Coronary artery (tissue), 2 donors: Measurements from ENCODE around the gene KANK2.
A peak's percentile ranks its signal among the peaks of the same experiment; 100 is the strongest.
"Not testable (repeated sequence)": the region's sequence is repeated elsewhere in the genome, so short reads cannot be mapped to it uniquely, and the experiment has no call there.

Source experiments
- DNase-seq: peaks from one replicate; pipeline ENCODE4 v3.0.0-alpha.2; 2017; ENCODE audit warnings: low spot score
- H3K27ac ChIP-seq, 2 donors: fragments of 200-600 bp; sonication (generic); one replicate each; pipeline ENCODE4 v1.5.1; 2016 to 2019
- H3K4me3 ChIP-seq: fragments of 200-600 bp; sonication (generic); 2 replicates; pipeline ENCODE4 v1.5.1; 2016; ENCODE audit warnings: mild to moderate bottlenecking, moderate library complexity
- TF ChIP-seq, protein P1 (sequence below): fragments of 200-600 bp; sonication (generic); IDR thresholded peaks from one replicate; pipeline ENCODE4 v1.5.1; 2019; ENCODE audit warnings: antibody characterized with exemption

KANK2 gene

DNA sequence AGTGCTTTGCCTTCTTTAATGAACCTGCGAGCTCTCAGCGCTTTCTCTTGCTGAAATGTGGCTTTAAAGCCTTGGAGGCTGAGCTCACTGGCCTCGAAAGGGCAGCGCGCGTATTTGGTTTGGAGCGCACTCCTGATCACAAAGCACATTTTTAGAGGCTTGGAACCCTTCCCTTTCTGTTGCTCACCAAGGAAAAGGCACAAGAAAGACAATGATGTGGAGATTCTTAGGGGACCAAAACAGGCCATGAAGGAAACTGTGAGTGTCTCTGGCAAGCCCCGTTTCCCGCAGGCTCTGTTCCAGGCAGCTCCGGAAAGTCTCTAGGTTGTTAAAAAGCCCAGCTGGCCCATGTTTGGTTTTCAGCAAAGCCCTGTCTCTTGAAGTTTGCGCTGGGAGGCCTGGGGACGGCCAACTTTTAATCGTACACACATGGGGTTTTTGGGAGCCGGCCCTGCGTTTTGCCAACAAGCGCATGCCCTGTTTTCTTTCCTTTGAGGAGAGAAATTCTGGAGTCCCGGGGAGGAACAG lies 32.4 kb downstream of the KANK2 start:
- H3K27ac ChIP-seq = peak overlapping the region; percentile 87 to 96
- TF ChIP-seq, protein P1, sequence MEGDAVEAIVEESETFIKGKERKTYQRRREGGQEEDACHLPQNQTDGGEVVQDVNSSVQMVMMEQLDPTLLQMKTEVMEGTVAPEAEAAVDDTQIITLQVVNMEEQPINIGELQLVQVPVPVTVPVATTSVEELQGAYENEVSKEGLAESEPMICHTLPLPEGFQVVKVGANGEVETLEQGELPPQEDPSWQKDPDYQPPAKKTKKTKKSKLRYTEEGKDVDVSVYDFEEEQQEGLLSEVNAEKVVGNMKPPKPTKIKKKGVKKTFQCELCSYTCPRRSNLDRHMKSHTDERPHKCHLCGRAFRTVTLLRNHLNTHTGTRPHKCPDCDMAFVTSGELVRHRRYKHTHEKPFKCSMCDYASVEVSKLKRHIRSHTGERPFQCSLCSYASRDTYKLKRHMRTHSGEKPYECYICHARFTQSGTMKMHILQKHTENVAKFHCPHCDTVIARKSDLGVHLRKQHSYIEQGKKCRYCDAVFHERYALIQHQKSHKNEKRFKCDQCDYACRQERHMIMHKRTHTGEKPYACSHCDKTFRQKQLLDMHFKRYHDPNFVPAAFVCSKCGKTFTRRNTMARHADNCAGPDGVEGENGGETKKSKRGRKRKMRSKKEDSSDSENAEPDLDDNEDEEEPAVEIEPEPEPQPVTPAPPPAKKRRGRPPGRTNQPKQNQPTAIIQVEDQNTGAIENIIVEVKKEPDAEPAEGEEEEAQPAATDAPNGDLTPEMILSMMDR = no peak
- peak overlapping the region; percentile 48 for H3K4me3 ChIP-seq

DNA sequence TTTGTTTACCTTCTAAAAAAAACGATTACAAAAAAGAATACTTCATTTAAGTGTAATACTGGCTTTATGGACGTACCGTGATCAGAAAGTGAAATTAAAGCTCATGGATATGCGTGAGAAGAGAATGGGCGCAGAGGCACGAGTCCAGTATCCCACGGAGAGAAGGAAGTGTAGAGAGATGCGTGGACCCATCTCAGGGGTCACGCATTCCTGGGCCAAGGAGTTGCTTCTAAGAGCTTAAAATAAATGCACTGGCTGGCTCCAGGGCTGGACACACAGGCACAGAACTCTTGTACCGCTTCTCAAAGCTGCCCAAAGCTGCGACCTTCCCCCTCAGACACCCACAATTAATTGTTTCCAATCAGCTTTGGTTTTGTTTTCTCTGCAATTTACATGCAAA lies 33.0 kb downstream of the KANK2 start:
- Histone ChIP-seq H3K27ac (peak overlapping the region; percentile 87 to 96), H3K4me3 (peak overlapping the region; percentile 48)
- TF ChIP-seq, protein P1 = no peak
- DNase-seq = no peak

More for the DNA sequence above, 32.4 kb downstream of the KANK2 start:
- DNase-seq = peak; percentile 97

DNA sequence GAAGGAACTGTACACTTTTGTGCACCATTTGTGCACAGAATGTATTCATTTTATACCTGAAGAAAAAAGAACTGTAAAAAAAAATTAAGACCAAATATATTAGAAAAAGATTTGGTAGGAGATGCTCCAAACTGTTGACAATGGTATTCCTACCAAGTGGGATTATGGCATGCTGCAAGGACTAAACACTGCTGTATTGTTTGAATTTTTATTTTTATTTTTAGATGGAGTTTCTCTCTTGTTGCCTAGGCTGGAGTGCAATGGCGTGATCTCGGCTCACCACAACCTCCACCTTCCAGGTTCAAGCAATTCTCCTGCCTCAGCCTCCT lies 36.9 kb downstream of the KANK2 start:
- not testable (repeated sequence) for H3K4me3 ChIP-seq, DNase-seq
- H3K27ac ChIP-seq = peak overlapping the region; percentile 78 to 88

DNA sequence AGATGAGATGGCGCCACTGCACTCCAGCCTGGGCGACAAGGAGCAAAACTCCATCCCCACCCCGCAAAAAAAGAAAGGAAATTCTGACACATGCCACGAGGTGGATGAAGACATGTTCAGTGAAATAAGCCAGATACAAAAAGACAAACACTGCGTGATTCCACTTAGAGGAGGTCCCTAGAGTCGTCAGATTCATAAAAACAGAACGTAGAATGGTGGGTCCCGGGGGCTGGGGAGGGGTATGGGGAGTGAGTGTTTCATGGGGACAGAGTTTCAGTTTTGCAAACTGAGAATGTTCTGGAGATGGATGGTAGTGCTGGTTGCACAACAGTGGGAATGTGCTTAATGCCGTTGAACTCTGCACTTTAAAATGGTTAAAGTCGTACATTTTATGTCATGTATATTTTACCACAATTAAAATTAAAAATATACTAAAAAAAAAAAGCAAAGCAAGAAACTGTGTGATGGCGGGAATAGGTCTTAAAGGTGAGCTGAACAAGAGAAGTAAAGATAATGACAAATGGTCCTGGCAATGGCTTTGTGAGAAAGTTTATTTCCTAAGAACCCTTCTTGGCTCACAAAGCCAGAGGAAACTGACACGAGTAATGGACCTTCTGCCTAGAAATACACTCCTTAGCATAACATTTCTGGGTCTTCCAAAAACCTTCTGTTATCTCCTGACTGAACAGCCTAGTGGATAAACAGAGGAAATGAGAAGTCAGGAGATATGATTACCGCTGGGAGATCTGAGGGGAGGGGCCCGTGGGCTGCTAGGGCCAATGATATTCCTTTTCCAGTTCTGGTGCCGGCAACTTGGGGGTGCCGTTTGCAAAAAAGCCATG lies 37.5 kb downstream of the KANK2 start:
- TF ChIP-seq, protein P1 = no peak
- DNase-seq = no peak
- no peak overlapping the region for H3K4me3 ChIP-seq

DNA sequence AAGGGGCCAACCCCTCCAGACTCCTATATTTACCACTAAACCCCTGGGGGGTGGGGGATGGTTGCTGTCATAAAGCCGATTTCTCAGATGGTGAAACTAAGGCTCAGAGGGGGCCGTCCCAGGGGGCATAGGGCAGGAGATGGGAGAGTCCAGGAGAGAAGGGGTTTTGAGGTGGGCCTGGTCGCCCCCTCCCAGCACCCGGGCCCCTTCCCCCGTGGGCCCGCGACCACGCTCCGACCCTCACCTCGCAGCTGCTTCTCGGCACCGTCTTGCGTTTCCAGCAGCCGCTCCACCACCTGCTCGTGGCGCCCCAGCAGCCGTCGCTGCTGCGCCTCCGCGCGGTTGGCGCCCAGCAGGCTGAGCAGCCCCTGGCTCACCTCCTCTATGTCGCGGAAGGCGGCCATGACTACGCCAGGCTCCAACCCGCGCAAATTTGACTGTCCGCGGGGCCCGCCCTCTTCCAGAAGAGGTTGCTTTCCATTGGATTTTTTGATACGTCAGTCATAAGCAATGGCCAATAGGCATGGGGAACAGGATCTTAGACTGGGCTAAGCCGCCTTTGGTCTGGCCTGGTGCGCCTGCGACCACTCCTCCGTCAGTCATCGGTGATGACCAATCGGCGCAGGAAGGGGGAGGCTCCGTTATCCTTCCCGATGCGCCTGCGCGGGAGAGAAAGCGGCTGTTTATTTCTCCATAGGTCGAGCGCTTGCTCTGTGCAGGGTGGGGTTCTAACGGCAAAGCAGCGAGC lies 41.8 kb downstream of the KANK2 start, which contains the start of gene SPC24:
SPC24 (minus strand) TSS at position 410 of the 748 bp plus-strand sequence; CDS start at position 404, 6 bp downstream.
- Histone ChIP-seq H3K4me3 (peak within 1 kb of the TSS; percentile 74), H3K27ac (peak within 1 kb of the TSS; percentile 82 to 88)
- DNase-seq = peak; percentile 94
- TF ChIP-seq, protein P1 = no peak

More for the DNA sequence above, 37.5 kb downstream of the KANK2 start:
- peak overlapping the region; percentile 78 to 88 for H3K27ac ChIP-seq

DNA sequence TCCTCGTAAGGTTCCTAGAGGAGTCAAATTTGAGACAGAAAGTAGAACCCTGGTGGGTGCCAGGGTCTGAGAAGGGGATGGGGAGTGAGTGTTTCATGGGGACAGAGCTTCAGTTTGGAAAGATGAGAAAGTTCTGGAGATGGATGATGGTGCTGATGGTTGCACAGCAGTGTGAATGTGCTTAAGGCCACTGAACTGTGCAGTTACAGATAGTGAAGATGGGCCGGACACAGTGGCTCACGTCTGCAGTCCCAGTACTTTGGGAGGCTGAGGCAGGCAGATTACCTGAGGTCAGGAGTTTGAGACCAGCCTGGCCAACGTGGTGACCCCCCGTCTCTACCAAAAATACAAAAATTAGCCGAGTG lies 42.7 kb downstream of the KANK2 start:
- Histone ChIP-seq H3K27ac (no peak overlapping the region), H3K4me3 (no peak overlapping the region)
- DNase-seq = no peak
- TF ChIP-seq, protein P1 = no peak

DNA sequence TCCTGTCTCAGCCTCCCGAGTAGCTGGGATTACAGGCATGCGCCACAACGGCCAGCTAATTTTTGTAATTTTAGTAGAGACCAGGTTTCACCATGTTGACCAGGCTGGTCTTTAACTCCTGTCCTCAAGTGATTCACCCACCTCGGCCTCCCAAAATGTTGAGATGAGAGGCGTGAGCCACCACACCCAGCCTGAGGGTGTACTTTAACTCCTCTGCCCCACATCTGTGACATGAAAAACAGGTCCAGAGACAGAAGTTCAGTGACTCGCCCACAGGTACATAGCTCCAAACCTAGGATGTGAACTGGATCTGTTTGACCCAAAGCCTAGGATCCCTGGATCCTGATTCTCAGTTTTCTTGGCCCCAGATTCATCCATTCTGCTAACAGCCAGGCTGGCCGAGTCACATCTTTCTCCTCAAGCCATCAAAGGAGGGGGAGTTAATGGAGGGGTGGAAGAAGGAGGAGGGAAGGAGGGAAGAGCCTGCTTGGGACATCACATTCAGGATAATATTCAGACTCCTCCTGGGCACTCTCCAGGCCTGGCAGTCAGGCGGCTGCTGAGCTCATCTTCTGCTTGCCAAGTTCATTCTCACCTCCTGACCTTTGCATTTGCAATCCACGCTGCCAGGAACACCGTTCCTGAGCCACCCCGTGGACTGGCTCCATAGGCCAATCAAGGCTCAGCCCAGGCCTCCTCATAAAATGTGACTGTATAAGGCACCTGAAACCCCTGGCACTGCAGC lies 44.9 kb downstream of the KANK2 start:
- peak overlapping the region; percentile 79 to 86 for H3K27ac ChIP-seq
- H3K4me3 ChIP-seq = no peak overlapping the region
- DNase-seq = peak; percentile 89
- TF ChIP-seq, protein P1 = no peak
